HG02981 (cell line): ENCODE results near the gene FAM20B.

Source experiments
- ATAC-seq: cut with Tn5 transposase; IDR thresholded peaks from one replicate; pipeline ENCODE4 v1.9.1; 2021; ENCODE audit warnings: mild to moderate bottlenecking, moderate library complexity; ENCODE audit not compliant: unreplicated experiment

FAM20B gene

GRCh38 chr1:179047636-179047997 is 21.9 kb downstream of the FAM20B start:
- ATAC-seq = no peak

GRCh38 chr1:179048339-179049124 is 22.8 kb downstream of the FAM20B start:
- ATAC-seq = no peak

GRCh38 chr1:179052776-179053175 is 27.1 kb downstream of the FAM20B start:
- ATAC-seq = no peak

GRCh38 chr1:179053486-179053885 is 27.8 kb downstream of the FAM20B start:
- no peak for ATAC-seq

GRCh38 chr1:179055937-179056336 is 30.2 kb downstream of the FAM20B start:
- ATAC-seq = no peak

GRCh38 chr1:179058487-179059483 is 33.1 kb downstream of the FAM20B start:
- no peak for ATAC-seq

GRCh38 chr1:179061360-179062282 is 35.9 kb downstream of the FAM20B start:
- ATAC-seq = no peak

- no peak for ATAC-seq
Observed at GRCh38 chr1:179066471-179066870, 40.8 kb downstream of the FAM20B start.

GRCh38 chr1:179077396-179077795 is 51.7 kb downstream of the FAM20B start:
- no peak for ATAC-seq

GRCh38 chr1:179079113-179079761 is 53.5 kb downstream of the FAM20B start:
- no peak for ATAC-seq

- no peak for ATAC-seq
Observed at GRCh38 chr1:179080866-179081686, 55.4 kb downstream of the FAM20B start.

- peak; percentile 85 for ATAC-seq
Observed at GRCh38 chr1:179081687-179082332, 56.1 kb downstream of the FAM20B start, which contains the start of gene TOR3A. TSS of gene TOR3A (plus strand) at chr1:179082070. CDS start at chr1:179082129, 59 bp downstream.

GRCh38 chr1:179082333-179082998 is 56.8 kb downstream of the FAM20B start:
- ATAC-seq = peak; percentile 7

- no peak for ATAC-seq
Observed at GRCh38 chr1:179082999-179083335, 57.3 kb downstream of the FAM20B start.

- no peak for ATAC-seq
Observed at GRCh38 chr1:179083533-179083932, 57.8 kb downstream of the FAM20B start.

GRCh38 chr1:179087665-179088064 is 62.0 kb downstream of the FAM20B start:
- ATAC-seq = no peak

GRCh38 chr1:179089827-179090482 is 64.3 kb downstream of the FAM20B start:
- no peak for ATAC-seq

GRCh38 chr1:179090522-179090921 is 64.8 kb downstream of the FAM20B start:
- ATAC-seq = no peak
